Measurements from ENCODE around the gene ZC3H13.

Gene ZC3H13

GRCh38 chr13:45926741-45927140, 125.8 kb downstream of the ZC3H13 start:
- Histone ChIP-seq H3K9me3 (replicated peaks; ENCODE audit: insufficient read depth, low read length) (no peaks in the 10 kb centered on the region), H3K36me3 (replicated peaks; ENCODE audit: insufficient read depth, low read length) (no peaks in the 10 kb centered on the region), H3K4me2 (ENCODE audit: low read depth, low read length) (no peak overlapping the region), H3K27ac (ENCODE audit: low read length) (no peak overlapping the region), H3K27me3 (replicated peaks; ENCODE audit: insufficient read depth, low read length) (no peaks in the 10 kb centered on the region), H3K4me3 (ENCODE audit: low read length) (no peak overlapping the region), H2AFZ (ENCODE audit: low read length) (no peak overlapping the region), H4K20me1 (ENCODE audit: insufficient read depth, low read length) (no peaks in the 10 kb centered on the region), H3K4me1 (ENCODE audit: low read length) (no peaks in the 10 kb centered on the region), H3F3A (ENCODE audit: insufficient read depth, low read length) (no peaks in the 10 kb centered on the region), H3K9me2 (replicated peaks; ENCODE audit: insufficient read depth, low read length) (no peaks in the 10 kb centered on the region), H3K9ac (ENCODE audit: low read length) (no peak overlapping the region), H3K79me2 (ENCODE audit: low read length) (no peaks in the 10 kb centered on the region)
- TF ChIP-seq CTCF (IDR thresholded peaks at IDR 0.05; ENCODE audit: low read length) (no peak), EZH2 (optimal IDR thresholded peaks at IDR 0.05; ENCODE audit: low read depth, low read length) (no peak), EZH2phosphoT487 (IDR thresholded peaks at IDR 0.05; ENCODE audit: low read length) (no peak)
- DNase-seq, result no peak

GRCh38 chr13:45925151-45925550, 127.4 kb downstream of the ZC3H13 start:
- Histone ChIP-seq H3K27me3 (replicated peaks; ENCODE audit: insufficient read depth, low read length) (no peaks in the 10 kb centered on the region), H3K36me3 (replicated peaks; ENCODE audit: insufficient read depth, low read length) (no peaks in the 10 kb centered on the region), H3K9me3 (replicated peaks; ENCODE audit: insufficient read depth, low read length) (no peaks in the 10 kb centered on the region), H3F3A (ENCODE audit: insufficient read depth, low read length) (no peaks in the 10 kb centered on the region), H2AFZ (ENCODE audit: low read length) (no peak overlapping the region), H3K9me2 (replicated peaks; ENCODE audit: insufficient read depth, low read length) (no peaks in the 10 kb centered on the region), H4K20me1 (ENCODE audit: insufficient read depth, low read length) (no peaks in the 10 kb centered on the region), H3K27ac (ENCODE audit: low read length) (no peak overlapping the region), H3K4me1 (ENCODE audit: low read length) (no peaks in the 10 kb centered on the region), H3K4me2 (ENCODE audit: low read depth, low read length) (no peak overlapping the region), H3K9ac (ENCODE audit: low read length) (no peak overlapping the region), H3K4me3 (ENCODE audit: low read length) (no peak overlapping the region), H3K79me2 (ENCODE audit: low read length) (no peaks in the 10 kb centered on the region)
- TF ChIP-seq EZH2phosphoT487 (IDR thresholded peaks at IDR 0.05; ENCODE audit: low read length), result no peak
- no peak for TF ChIP-seq CTCF (IDR thresholded peaks at IDR 0.05; ENCODE audit: low read length)
- TF ChIP-seq EZH2 (optimal IDR thresholded peaks at IDR 0.05; ENCODE audit: low read depth, low read length), result no peak
- no peak for DNase-seq

GRCh38 chr13:45921162-45921736, 131.3 kb downstream of the ZC3H13 start:
- no peak overlapping the region for H3K4me2 ChIP-seq (ENCODE audit: low read depth, low read length)
- no peak overlapping the region for H2AFZ ChIP-seq (ENCODE audit: low read length)
- H3K9me3 ChIP-seq (replicated peaks; ENCODE audit: insufficient read depth, low read length), result no peaks in the 10 kb centered on the region
- H3K9me2 ChIP-seq (replicated peaks; ENCODE audit: insufficient read depth, low read length), result no peaks in the 10 kb centered on the region
- no peaks in the 10 kb centered on the region for H3K27me3 ChIP-seq (replicated peaks; ENCODE audit: insufficient read depth, low read length)
- H4K20me1 ChIP-seq (ENCODE audit: insufficient read depth, low read length), result no peaks in the 10 kb centered on the region
- TF ChIP-seq EZH2phosphoT487 (IDR thresholded peaks at IDR 0.05; ENCODE audit: low read length), result no peak
- no peak for TF ChIP-seq EZH2 (optimal IDR thresholded peaks at IDR 0.05; ENCODE audit: low read depth, low read length)
- no peak for TF ChIP-seq CTCF (IDR thresholded peaks at IDR 0.05; ENCODE audit: low read length)
- no peaks in the 10 kb centered on the region for H3K79me2 ChIP-seq (ENCODE audit: low read length)
- DNase-seq, result no peak
- H3K27ac ChIP-seq (ENCODE audit: low read length), result no peak overlapping the region
- H3F3A ChIP-seq (ENCODE audit: insufficient read depth, low read length), result no peaks in the 10 kb centered on the region
- no peaks in the 10 kb centered on the region for H3K4me1 ChIP-seq (ENCODE audit: low read length)
- no peak overlapping the region for H3K4me3 ChIP-seq (ENCODE audit: low read length)
- no peak overlapping the region for H3K9ac ChIP-seq (ENCODE audit: low read length)
- no peaks in the 10 kb centered on the region for H3K36me3 ChIP-seq (replicated peaks; ENCODE audit: insufficient read depth, low read length)
